ENCODE data around the gene SLC2A11.

SLC2A11 gene

GRCh38 chr22:23889620-23890019 is 31.9 kb downstream of the SLC2A11 start:
- H3K9ac ChIP-seq (ENCODE audit: low read depth in 1 of 2, low read length in 2 of 2): no peak overlapping the region

DNA sequence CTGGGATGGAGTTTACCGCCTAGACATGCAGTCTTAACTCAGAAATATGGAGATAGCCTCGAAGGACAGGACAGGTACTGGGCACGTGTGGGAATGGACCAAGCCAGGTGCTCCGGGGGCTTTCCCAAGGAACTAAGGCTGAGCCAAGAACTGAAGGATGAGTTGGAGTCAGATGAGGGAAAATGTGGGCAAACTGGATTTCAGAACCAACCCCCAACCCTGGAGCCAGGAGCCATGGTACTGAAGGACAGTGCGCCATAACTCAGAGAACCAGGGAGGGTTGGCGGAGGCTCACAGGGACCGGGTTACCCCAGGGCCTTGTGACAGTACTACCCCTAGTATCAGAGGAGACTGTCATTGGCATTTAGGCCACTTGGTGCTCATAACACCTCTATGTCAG is 34.1 kb downstream of the SLC2A11 start:
- peaks cover 0 to 11% of the 10 kb centered on the region in 2 donors for H3K36me3 ChIP-seq (ENCODE audit: control insufficient read depth in 1 of 2, insufficient read depth in 2 of 2, low read length in 2 of 2)
- no peaks in the 10 kb centered on the region for H3K9me3 ChIP-seq (ENCODE audit: control insufficient read depth in 1 of 2, low read length in 2 of 2)
- H3K27me3 ChIP-seq (ENCODE audit: control insufficient read depth in 1 of 2, insufficient read depth in 2 of 2, low read length in 2 of 2): no peaks in the 10 kb centered on the region
- H3K27ac ChIP-seq (ENCODE audit: low read depth, low read length): no peak overlapping the region
- no peak overlapping the region for H3K9ac ChIP-seq (ENCODE audit: low read depth in 1 of 2, low read length in 2 of 2)
- H3K4me1 ChIP-seq (ENCODE audit: control insufficient read depth in 1 of 2, insufficient read depth in 2 of 2, low read length in 2 of 2): peaks cover 16 to 21% of the 10 kb centered on the region in 2 donors
- H3K4me3 ChIP-seq (ENCODE audit: low read depth in 1 of 2, low read length in 2 of 2): no peak overlapping the region

More at GRCh38 chr22:23889620-23890019, 31.9 kb downstream of the SLC2A11 start:
- Histone ChIP-seq H3K27ac (ENCODE audit: low read depth, low read length) (no peak overlapping the region), H3K4me3 (ENCODE audit: low read depth in 1 of 2, low read length in 2 of 2) (no peak overlapping the region), H3K4me1 (ENCODE audit: control insufficient read depth in 1 of 2, insufficient read depth in 2 of 2, low read length in 2 of 2) (peaks cover 7 to 10% of the 10 kb centered on the region in 2 donors), H3K9me3 (ENCODE audit: control insufficient read depth in 1 of 2, low read length in 2 of 2) (no peaks in the 10 kb centered on the region), H3K36me3 (ENCODE audit: control insufficient read depth in 1 of 2, insufficient read depth in 2 of 2, low read length in 2 of 2) (no peaks in the 10 kb centered on the region), H3K27me3 (ENCODE audit: control insufficient read depth in 1 of 2, insufficient read depth in 2 of 2, low read length in 2 of 2) (no peaks in the 10 kb centered on the region)

DNA sequence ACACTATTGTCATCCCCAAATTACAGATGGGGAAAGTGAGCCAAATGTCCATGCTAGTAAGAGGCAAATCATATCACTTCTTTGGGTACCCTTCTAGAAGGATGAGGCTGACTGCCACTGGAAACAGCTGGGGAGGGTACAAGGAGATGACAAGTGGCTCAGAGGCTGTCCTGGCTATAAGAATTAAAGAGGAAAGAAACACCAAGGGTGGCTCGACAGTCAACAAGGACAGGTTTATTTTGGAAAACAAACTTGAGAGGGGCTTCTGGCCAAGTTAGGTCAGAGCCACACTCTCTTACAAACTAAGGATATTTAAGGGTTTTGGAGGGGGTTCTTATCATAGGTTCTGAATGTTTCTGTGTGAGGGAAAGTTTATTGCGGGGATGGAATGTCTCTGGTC is 34.5 kb downstream of the SLC2A11 start:
- H3K36me3 ChIP-seq (ENCODE audit: control insufficient read depth in 1 of 2, insufficient read depth in 2 of 2, low read length in 2 of 2): peaks cover 0 to 15% of the 10 kb centered on the region in 2 donors
- H3K27ac ChIP-seq (ENCODE audit: low read depth, low read length): no peak overlapping the region
- no peak overlapping the region for H3K9ac ChIP-seq (ENCODE audit: low read depth in 1 of 2, low read length in 2 of 2)
- peaks cover 16 to 21% of the 10 kb centered on the region in 2 donors for H3K4me1 ChIP-seq (ENCODE audit: control insufficient read depth in 1 of 2, insufficient read depth in 2 of 2, low read length in 2 of 2)
- H3K4me3 ChIP-seq (ENCODE audit: low read depth in 1 of 2, low read length in 2 of 2): no peak overlapping the region
- H3K27me3 ChIP-seq (ENCODE audit: control insufficient read depth in 1 of 2, insufficient read depth in 2 of 2, low read length in 2 of 2): no peaks in the 10 kb centered on the region
- no peaks in the 10 kb centered on the region for H3K9me3 ChIP-seq (ENCODE audit: control insufficient read depth in 1 of 2, low read length in 2 of 2)

DNA sequence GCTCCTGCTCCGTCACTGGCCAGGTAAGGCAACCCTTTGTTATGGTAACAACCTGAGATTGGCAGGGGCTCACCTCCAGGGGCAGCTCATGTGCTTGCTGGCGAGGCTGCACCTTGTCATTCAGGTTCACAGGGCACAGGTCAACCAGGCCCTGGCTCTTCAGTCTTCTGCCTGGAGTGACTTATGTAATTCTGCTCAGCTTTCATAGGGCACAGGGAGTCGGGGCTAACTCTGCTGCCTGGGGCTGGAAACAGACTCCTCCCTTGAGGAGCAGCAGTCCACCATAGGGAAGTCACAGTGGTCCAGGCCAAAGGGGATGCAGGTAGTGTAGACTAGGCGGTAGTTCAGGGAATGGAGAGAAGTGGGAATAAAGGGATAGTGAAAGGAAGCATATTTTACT is 35.0 kb downstream of the SLC2A11 start:
- Histone ChIP-seq H3K9me3 (ENCODE audit: control insufficient read depth in 1 of 2, low read length in 2 of 2) (no peaks in the 10 kb centered on the region), H3K27ac (ENCODE audit: low read depth, low read length) (no peak overlapping the region), H3K36me3 (ENCODE audit: control insufficient read depth in 1 of 2, insufficient read depth in 2 of 2, low read length in 2 of 2) (peaks cover 0 to 16% of the 10 kb centered on the region in 2 donors), H3K27me3 (ENCODE audit: control insufficient read depth in 1 of 2, insufficient read depth in 2 of 2, low read length in 2 of 2) (no peaks in the 10 kb centered on the region), H3K4me3 (ENCODE audit: low read depth in 1 of 2, low read length in 2 of 2) (no peak overlapping the region), H3K9ac (ENCODE audit: low read depth in 1 of 2, low read length in 2 of 2) (no peak overlapping the region), H3K4me1 (ENCODE audit: control insufficient read depth in 1 of 2, insufficient read depth in 2 of 2, low read length in 2 of 2) (peaks cover 16 to 21% of the 10 kb centered on the region in 2 donors)

- H3K4me1 ChIP-seq (ENCODE audit: control insufficient read depth in 1 of 2, insufficient read depth in 2 of 2, low read length in 2 of 2): peaks cover 16 to 26% of the 10 kb centered on the region in 2 donors
- H3K9ac ChIP-seq (ENCODE audit: low read depth in 1 of 2, low read length in 2 of 2): peak overlapping the region; percentile 84 to 88
- peak overlapping the region; percentile 99 for H3K27ac ChIP-seq (ENCODE audit: low read depth, low read length)
- H3K4me3 ChIP-seq (ENCODE audit: low read depth in 1 of 2, low read length in 2 of 2): peak overlapping the region; percentile 83 to 88
- H3K36me3 ChIP-seq (ENCODE audit: control insufficient read depth in 1 of 2, insufficient read depth in 2 of 2, low read length in 2 of 2): peaks cover 0 to 20% of the 10 kb centered on the region in 2 donors
- no peaks in the 10 kb centered on the region for H3K9me3 ChIP-seq (ENCODE audit: control insufficient read depth in 1 of 2, low read length in 2 of 2)
- no peaks in the 10 kb centered on the region for H3K27me3 ChIP-seq (ENCODE audit: control insufficient read depth in 1 of 2, insufficient read depth in 2 of 2, low read length in 2 of 2)
These were observed 35.7 kb downstream of the SLC2A11 start for GRCh38 chr22:23893121-23893944.

DNA sequence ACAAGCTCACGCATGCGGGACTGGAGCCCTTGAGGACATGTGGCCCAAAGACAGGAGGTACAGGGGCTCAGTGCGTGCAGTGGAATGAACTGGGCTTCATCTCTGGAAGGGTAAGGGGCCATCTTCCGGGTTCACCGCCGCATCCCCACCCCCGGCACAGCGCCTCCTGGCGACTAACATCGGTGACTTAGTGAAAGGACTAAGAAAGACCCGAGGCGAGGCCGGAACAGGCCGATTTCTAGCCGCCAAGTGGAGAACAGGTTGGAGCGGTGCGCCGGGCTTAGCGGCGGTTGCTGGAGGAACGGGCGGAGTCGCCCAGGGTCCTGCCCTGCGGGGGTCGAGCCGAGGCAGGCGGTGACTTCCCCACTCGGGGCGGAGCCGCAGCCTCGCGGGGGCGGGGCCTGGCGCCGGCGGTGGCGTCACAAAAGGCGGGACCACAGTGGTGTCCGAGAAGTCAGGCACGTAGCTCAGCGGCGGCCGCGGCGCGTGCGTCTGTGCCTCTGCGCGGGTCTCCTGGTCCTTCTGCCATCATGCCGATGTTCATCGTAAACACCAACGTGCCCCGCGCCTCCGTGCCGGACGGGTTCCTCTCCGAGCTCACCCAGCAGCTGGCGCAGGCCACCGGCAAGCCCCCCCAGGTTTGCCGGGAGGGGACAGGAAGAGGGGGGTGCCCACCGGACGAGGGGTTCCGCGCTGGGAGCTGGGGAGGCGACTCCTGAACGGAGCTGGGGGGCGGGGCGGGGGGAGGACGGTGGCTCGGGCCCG is 36.5 kb downstream of the SLC2A11 start, which contains the start of gene MIF:
MIF (plus strand) TSS at position 439 of the 765 bp plus-strand sequence; CDS start at position 531, 92 bp downstream.
- peak within 1 kb of the TSS; percentile 83 to 88 for H3K4me3 ChIP-seq (ENCODE audit: low read depth in 1 of 2, low read length in 2 of 2)
- H3K4me1 ChIP-seq (ENCODE audit: control insufficient read depth in 1 of 2, insufficient read depth in 2 of 2, low read length in 2 of 2): peaks cover 16 to 26% of the 10 kb centered on the region in 2 donors
- H3K27me3 ChIP-seq (ENCODE audit: control insufficient read depth in 1 of 2, insufficient read depth in 2 of 2, low read length in 2 of 2): no peaks in the 10 kb centered on the region
- peak within 1 kb of the TSS; percentile 99 for H3K27ac ChIP-seq (ENCODE audit: low read depth, low read length)
- peaks cover 0 to 20% of the 10 kb centered on the region in 2 donors for H3K36me3 ChIP-seq (ENCODE audit: control insufficient read depth in 1 of 2, insufficient read depth in 2 of 2, low read length in 2 of 2)
- peak within 1 kb of the TSS; percentile 84 to 88 for H3K9ac ChIP-seq (ENCODE audit: low read depth in 1 of 2, low read length in 2 of 2)
- no peaks in the 10 kb centered on the region for H3K9me3 ChIP-seq (ENCODE audit: control insufficient read depth in 1 of 2, low read length in 2 of 2)

GRCh38 chr22:23894710-23895598 is 37.3 kb downstream of the SLC2A11 start:
- Histone ChIP-seq H3K27ac (ENCODE audit: low read depth, low read length) (peak overlapping the region; percentile 99), H3K36me3 (ENCODE audit: control insufficient read depth in 1 of 2, insufficient read depth in 2 of 2, low read length in 2 of 2) (peaks cover 0 to 26% of the 10 kb centered on the region in 2 donors), H3K9me3 (ENCODE audit: control insufficient read depth in 1 of 2, low read length in 2 of 2) (no peaks in the 10 kb centered on the region), H3K27me3 (ENCODE audit: control insufficient read depth in 1 of 2, insufficient read depth in 2 of 2, low read length in 2 of 2) (no peaks in the 10 kb centered on the region), H3K4me3 (ENCODE audit: low read depth in 1 of 2, low read length in 2 of 2) (peak overlapping the region; percentile 83 to 88), H3K4me1 (ENCODE audit: control insufficient read depth in 1 of 2, insufficient read depth in 2 of 2, low read length in 2 of 2) (peaks cover 16 to 26% of the 10 kb centered on the region in 2 donors), H3K9ac (ENCODE audit: low read depth in 1 of 2, low read length in 2 of 2) (peak overlapping the region; percentile 84 to 88)

DNA sequence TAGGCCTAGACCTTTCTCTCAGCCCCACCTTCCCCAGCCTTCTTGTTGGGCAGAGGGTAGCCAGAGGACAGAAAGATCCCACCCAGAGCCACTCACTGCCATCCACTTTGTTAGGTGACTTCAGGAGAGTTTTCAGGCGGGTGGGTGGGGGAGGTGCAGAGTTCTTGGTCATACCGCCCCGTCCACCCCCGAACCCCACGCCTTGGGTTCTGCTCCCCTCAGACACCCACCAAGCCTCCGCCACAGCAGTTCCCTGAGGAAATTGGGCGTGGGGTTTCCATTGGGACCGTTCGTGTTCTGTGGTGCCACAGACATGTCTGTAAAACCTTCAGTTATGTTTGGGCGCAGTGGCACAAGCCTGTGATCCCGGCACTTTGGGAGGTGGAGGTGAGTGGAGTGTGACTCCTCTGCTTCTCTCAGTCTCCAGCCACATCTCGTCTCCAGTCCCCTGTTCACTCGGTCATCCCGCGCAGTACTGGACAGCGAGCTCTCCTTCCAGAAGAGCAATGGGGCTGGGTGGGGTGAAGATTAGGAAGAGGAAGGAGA is 38.0 kb downstream of the SLC2A11 start:
- peak overlapping the region; percentile 83 to 88 for H3K4me3 ChIP-seq (ENCODE audit: low read depth in 1 of 2, low read length in 2 of 2)
- H3K9me3 ChIP-seq (ENCODE audit: control insufficient read depth in 1 of 2, low read length in 2 of 2): no peaks in the 10 kb centered on the region
- H3K36me3 ChIP-seq (ENCODE audit: control insufficient read depth in 1 of 2, insufficient read depth in 2 of 2, low read length in 2 of 2): peaks cover 0 to 26% of the 10 kb centered on the region in 2 donors
- H3K9ac ChIP-seq (ENCODE audit: low read depth in 1 of 2, low read length in 2 of 2): peak overlapping the region; percentile 84 to 88
- peak overlapping the region; percentile 99 for H3K27ac ChIP-seq (ENCODE audit: low read depth, low read length)
- H3K4me1 ChIP-seq (ENCODE audit: control insufficient read depth in 1 of 2, insufficient read depth in 2 of 2, low read length in 2 of 2): peaks cover 16 to 26% of the 10 kb centered on the region in 2 donors
- H3K27me3 ChIP-seq (ENCODE audit: control insufficient read depth in 1 of 2, insufficient read depth in 2 of 2, low read length in 2 of 2): no peaks in the 10 kb centered on the region

DNA sequence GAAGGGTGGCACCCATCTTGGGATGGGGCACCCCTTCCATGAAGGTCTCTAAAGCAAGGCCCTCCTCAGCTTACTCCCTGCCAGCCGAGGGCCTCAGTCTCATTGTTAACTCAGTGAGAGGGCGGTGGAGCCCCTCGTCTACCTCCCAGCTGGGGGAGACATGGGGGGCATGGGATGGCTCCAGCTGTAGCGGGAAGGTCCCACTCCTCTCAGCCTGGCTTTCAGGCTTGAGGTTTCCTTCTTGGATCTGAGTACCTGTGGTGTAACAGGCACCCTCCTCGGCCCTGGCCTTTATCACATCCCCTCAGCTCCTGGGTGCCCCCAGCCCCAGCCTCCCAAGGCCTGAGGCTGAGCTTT is 38.5 kb downstream of the SLC2A11 start:
- Histone ChIP-seq H3K27me3 (ENCODE audit: control insufficient read depth in 1 of 2, insufficient read depth in 2 of 2, low read length in 2 of 2) (no peaks in the 10 kb centered on the region), H3K4me1 (ENCODE audit: control insufficient read depth in 1 of 2, insufficient read depth in 2 of 2, low read length in 2 of 2) (peaks cover 16 to 26% of the 10 kb centered on the region in 2 donors), H3K9ac (ENCODE audit: low read depth in 1 of 2, low read length in 2 of 2) (no peak overlapping the region), H3K4me3 (ENCODE audit: low read depth in 1 of 2, low read length in 2 of 2) (no peak overlapping the region), H3K9me3 (ENCODE audit: control insufficient read depth in 1 of 2, low read length in 2 of 2) (no peaks in the 10 kb centered on the region), H3K27ac (ENCODE audit: low read depth, low read length) (no peak overlapping the region), H3K36me3 (ENCODE audit: control insufficient read depth in 1 of 2, insufficient read depth in 2 of 2, low read length in 2 of 2) (peaks cover 0 to 26% of the 10 kb centered on the region in 2 donors)

All from duodenal mucosa (tissue), 2 donors.